Skeletal muscle satellite cell (primary cell): ENCODE data around the gene ZAP70.
A peak's percentile ranks its signal among the peaks of the same experiment; 100 is the strongest.

Experiments
- H3K27me3 ChIP-seq: 2 replicates; pipeline ENCODE4 v1.7.0; 2013; ENCODE audit warnings: low read length; ENCODE audit not compliant: control insufficient read depth, insufficient read depth
- H3K36me3 ChIP-seq: 2 replicates; pipeline ENCODE4 v1.7.0; 2013; ENCODE audit warnings: mild to moderate bottlenecking, control low read depth, low read length; ENCODE audit not compliant: insufficient read depth
- H3K4me1 ChIP-seq: 2 replicates; pipeline ENCODE4 v1.7.0; 2013; ENCODE audit warnings: low read length; ENCODE audit not compliant: control insufficient read depth, insufficient read depth
- H3K4me2 ChIP-seq: 2 replicates; pipeline ENCODE4 v1.7.0; 2013; ENCODE audit warnings: mild to moderate bottlenecking, low read length
- H3K4me3 ChIP-seq: 2 replicates; pipeline ENCODE4 v1.7.0; 2013; ENCODE audit warnings: low read length
- H3K9ac ChIP-seq: 2 replicates; pipeline ENCODE4 v1.7.0; 2013; ENCODE audit warnings: mild to moderate bottlenecking, low read depth, low read length, moderate library complexity
- H3K9me3 ChIP-seq: replicated peaks from 2 replicates; pipeline ENCODE4 v1.7.0; 2013; ENCODE audit warnings: mild to moderate bottlenecking, control low read depth, low read length

The ZAP70 gene

GRCh38 chr2:97763176-97763845 lies 49.9 kb downstream of the ZAP70 start:
- Histone ChIP-seq H3K9me3 (no peaks in the 10 kb centered on the region), H3K4me1 (peaks cover 6% of the 10 kb centered on the region), H3K4me2 (peak overlapping the region; percentile 19), H3K4me3 (no peak overlapping the region), H3K36me3 (peaks cover 47% of the 10 kb centered on the region), H3K9ac (no peak overlapping the region), H3K27me3 (no peaks in the 10 kb centered on the region)

- Histone ChIP-seq H3K4me2 (no peak overlapping the region), H3K9ac (no peak overlapping the region), H3K27me3 (no peaks in the 10 kb centered on the region), H3K9me3 (no peaks in the 10 kb centered on the region), H3K36me3 (peaks cover 33% of the 10 kb centered on the region), H3K4me1 (peaks cover 6% of the 10 kb centered on the region), H3K4me3 (no peak overlapping the region)
Observed at GRCh38 chr2:97764559-97765263, 51.3 kb downstream of the ZAP70 start.

GRCh38 chr2:97765933-97766332 lies 52.6 kb downstream of the ZAP70 start:
- Histone ChIP-seq H3K9me3 (no peaks in the 10 kb centered on the region), H3K4me3 (no peak overlapping the region), H3K4me1 (peaks cover 6% of the 10 kb centered on the region), H3K9ac (no peak overlapping the region), H3K27me3 (no peaks in the 10 kb centered on the region), H3K36me3 (peaks cover 27% of the 10 kb centered on the region), H3K4me2 (no peak overlapping the region)

- Histone ChIP-seq H3K9ac (no peak overlapping the region), H3K4me2 (no peak overlapping the region), H3K27me3 (no peaks in the 10 kb centered on the region), H3K4me3 (no peak overlapping the region), H3K4me1 (peaks cover 6% of the 10 kb centered on the region), H3K9me3 (no peaks in the 10 kb centered on the region), H3K36me3 (peaks cover 23% of the 10 kb centered on the region)
Observed at GRCh38 chr2:97766567-97766966, 53.2 kb downstream of the ZAP70 start.

GRCh38 chr2:97769308-97769707 lies 55.9 kb downstream of the ZAP70 start:
- H3K27me3 ChIP-seq: no peaks in the 10 kb centered on the region
- H3K9me3 ChIP-seq: no peaks in the 10 kb centered on the region
- H3K4me3 ChIP-seq: no peak overlapping the region
- H3K36me3 ChIP-seq: peaks cover 35% of the 10 kb centered on the region
- no peaks in the 10 kb centered on the region for H3K4me1 ChIP-seq
- H3K9ac ChIP-seq: no peak overlapping the region
- H3K4me2 ChIP-seq: no peak overlapping the region

GRCh38 chr2:97769711-97770110 lies 56.3 kb downstream of the ZAP70 start:
- H3K4me2 ChIP-seq: no peak overlapping the region
- no peaks in the 10 kb centered on the region for H3K4me1 ChIP-seq
- H3K27me3 ChIP-seq: no peaks in the 10 kb centered on the region
- H3K4me3 ChIP-seq: no peak overlapping the region
- H3K36me3 ChIP-seq: peaks cover 34% of the 10 kb centered on the region
- no peaks in the 10 kb centered on the region for H3K9me3 ChIP-seq
- H3K9ac ChIP-seq: no peak overlapping the region

GRCh38 chr2:97770445-97770844 lies 57.1 kb downstream of the ZAP70 start:
- H3K36me3 ChIP-seq: peaks cover 34% of the 10 kb centered on the region
- H3K27me3 ChIP-seq: no peaks in the 10 kb centered on the region
- H3K4me1 ChIP-seq: peaks cover under 1% of the 10 kb centered on the region
- no peak overlapping the region for H3K4me2 ChIP-seq
- no peak overlapping the region for H3K9ac ChIP-seq
- H3K9me3 ChIP-seq: no peaks in the 10 kb centered on the region
- no peak overlapping the region for H3K4me3 ChIP-seq

GRCh38 chr2:97774425-97774824 lies 61.0 kb downstream of the ZAP70 start:
- no peaks in the 10 kb centered on the region for H3K27me3 ChIP-seq
- H3K4me1 ChIP-seq: peaks cover 4% of the 10 kb centered on the region
- no peak overlapping the region for H3K9ac ChIP-seq
- H3K9me3 ChIP-seq: no peaks in the 10 kb centered on the region
- peaks cover 39% of the 10 kb centered on the region for H3K36me3 ChIP-seq
- no peak overlapping the region for H3K4me3 ChIP-seq
- no peak overlapping the region for H3K4me2 ChIP-seq

GRCh38 chr2:97775074-97775473 lies 61.7 kb downstream of the ZAP70 start:
- peaks cover 4% of the 10 kb centered on the region for H3K4me1 ChIP-seq
- H3K4me2 ChIP-seq: no peak overlapping the region
- no peaks in the 10 kb centered on the region for H3K9me3 ChIP-seq
- H3K4me3 ChIP-seq: no peak overlapping the region
- H3K27me3 ChIP-seq: no peaks in the 10 kb centered on the region
- H3K36me3 ChIP-seq: peaks cover 39% of the 10 kb centered on the region
- no peak overlapping the region for H3K9ac ChIP-seq

- Histone ChIP-seq H3K9ac (no peak overlapping the region), H3K4me3 (no peak overlapping the region), H3K4me1 (peaks cover 4% of the 10 kb centered on the region), H3K36me3 (peaks cover 13% of the 10 kb centered on the region), H3K9me3 (no peaks in the 10 kb centered on the region), H3K27me3 (no peaks in the 10 kb centered on the region), H3K4me2 (no peak overlapping the region)
Observed at GRCh38 chr2:97779141-97779540, 65.8 kb downstream of the ZAP70 start.

GRCh38 chr2:97781981-97782380 lies 68.6 kb downstream of the ZAP70 start:
- no peak overlapping the region for H3K4me3 ChIP-seq
- no peaks in the 10 kb centered on the region for H3K4me1 ChIP-seq
- H3K4me2 ChIP-seq: no peak overlapping the region
- H3K9me3 ChIP-seq: no peaks in the 10 kb centered on the region
- no peak overlapping the region for H3K9ac ChIP-seq
- no peaks in the 10 kb centered on the region for H3K27me3 ChIP-seq
- H3K36me3 ChIP-seq: peaks cover 8% of the 10 kb centered on the region

- H3K9me3 ChIP-seq: no peaks in the 10 kb centered on the region
- peaks cover 3% of the 10 kb centered on the region for H3K36me3 ChIP-seq
- no peak overlapping the region for H3K9ac ChIP-seq
- H3K27me3 ChIP-seq: no peaks in the 10 kb centered on the region
- H3K4me3 ChIP-seq: no peak overlapping the region
- no peaks in the 10 kb centered on the region for H3K4me1 ChIP-seq
- H3K4me2 ChIP-seq: no peak overlapping the region
Observed at GRCh38 chr2:97784953-97785352, 71.6 kb downstream of the ZAP70 start.
